Measurements from ENCODE around the gene PLXNB3.

DNA sequence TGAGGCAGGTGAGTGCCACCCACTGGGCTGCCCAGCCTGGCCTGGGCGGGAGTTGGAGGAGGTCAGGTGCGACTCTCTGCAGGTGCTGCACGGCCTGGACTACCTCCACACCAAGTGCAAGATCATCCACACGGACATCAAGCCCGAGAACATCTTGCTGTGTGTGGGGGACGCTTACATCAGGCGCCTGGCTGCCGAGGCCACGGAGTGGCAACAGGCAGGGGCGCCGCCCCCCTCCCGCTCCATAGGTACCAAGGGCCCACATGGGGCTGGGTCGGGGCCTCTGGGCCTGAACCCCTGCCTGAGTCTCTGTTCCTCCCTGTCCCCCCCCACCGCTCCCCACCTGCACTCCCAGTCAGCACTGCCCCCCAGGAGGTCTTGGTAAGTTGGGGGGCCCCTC, 18.8 kb downstream of the PLXNB3 start:
- TF ChIP-seq REST (IDR thresholded peaks at IDR 0.05; ENCODE audit: insufficient read depth in 1 of 2, low read depth in 2 of 2, low read length in 1 of 2) (no peak), CTCF (IDR thresholded peaks at IDR 0.05) (no peak)
